DOHH2 (cell line): Measurements from ENCODE around the gene SRF.

ENCODE experiments used
- H3F3A ChIP-seq: fragments of 200-600 bp; sonication (generic), shearing (Covaris generic); 2 replicates; pipeline ENCODE4 v1.6.0; 2016; ENCODE audit warnings: antibody characterized with exemption, mild to moderate bottlenecking; ENCODE audit not compliant: control insufficient read depth, insufficient read depth
- H3K27ac ChIP-seq: fragments of 200-600 bp; sonication (generic); 2 replicates; pipeline ENCODE4 v1.5.1; 2014; ENCODE audit warnings: low read depth, mild to moderate bottlenecking, low read length, moderate library complexity
- H3K27me3 ChIP-seq: fragments of 200-600 bp; sonication (generic); 2 replicates; pipeline ENCODE4 v1.6.1; 2014; ENCODE audit warnings: mild to moderate bottlenecking, low read length, mixed read lengths; ENCODE audit not compliant: control insufficient read depth
- H3K36me3 ChIP-seq: fragments of 200-600 bp; sonication (generic); 2 replicates; pipeline ENCODE4 v1.6.1; 2014; ENCODE audit warnings: mild to moderate bottlenecking, low read length, moderate library complexity, mixed read lengths; ENCODE audit not compliant: control insufficient read depth
- H3K4me1 ChIP-seq: fragments of 200-600 bp; sonication (generic); 2 replicates; pipeline ENCODE4 v1.6.1; 2014; ENCODE audit warnings: mild to moderate bottlenecking, low read length, mixed read lengths; ENCODE audit not compliant: control insufficient read depth
- H3K4me2 ChIP-seq: fragments of 200-600 bp; sonication (generic); 2 replicates; pipeline ENCODE4 v1.6.0; 2014; ENCODE audit warnings: mild to moderate bottlenecking, low read length, moderate library complexity
- H3K4me3 ChIP-seq: fragments of 200-600 bp; sonication (generic); 2 replicates; pipeline ENCODE4 v1.5.1; 2014; ENCODE audit warnings: mild to moderate bottlenecking, low read length, mixed read lengths
- H3K79me2 ChIP-seq: fragments of 200-600 bp; sonication (generic); 2 replicates; pipeline ENCODE4 v1.6.1; 2014; ENCODE audit warnings: mild to moderate bottlenecking, low read length, mixed read lengths; ENCODE audit not compliant: control insufficient read depth
- H3K9me2 ChIP-seq: fragments of 200-600 bp; sonication (generic); replicated peaks from 2 replicates; pipeline ENCODE4 v1.6.1; 2014; ENCODE audit warnings: mild to moderate bottlenecking, low read length, mixed read lengths; ENCODE audit not compliant: control insufficient read depth
- H3K9me3 ChIP-seq: fragments of 200-600 bp; sonication (generic); 2 replicates; pipeline ENCODE4 v1.6.1; 2014; ENCODE audit warnings: antibody characterized with exemption, low read length, mixed read lengths; ENCODE audit not compliant: control insufficient read depth, insufficient read depth
- H4K20me1 ChIP-seq: fragments of 200-600 bp; sonication (generic); 2 replicates; pipeline ENCODE4 v1.6.0; 2014; ENCODE audit warnings: low read depth, mild to moderate bottlenecking, antibody characterized with exemption, low read length, moderate library complexity; ENCODE audit not compliant: control insufficient read depth, insufficient read depth
- EZH2phosphoT487 ChIP-seq: fragments of 200-600 bp; sonication (generic); IDR thresholded peaks from 2 replicates; pipeline ENCODE4 v1.6.1; 2017; ENCODE audit warnings: borderline replicate concordance, mild to moderate bottlenecking, antibody characterized with exemption, low read length, moderate library complexity, mixed read lengths
- TF ChIP-seq, protein P1 (sequence below): fragments of 200-600 bp; sonication (generic); IDR thresholded peaks from one replicate; pipeline ENCODE4 v1.5.1; 2014; ENCODE audit warnings: antibody characterized with exemption, mild to moderate bottlenecking, low read depth, low read length; ENCODE audit not compliant: poor library complexity, severe bottlenecking

The SRF gene

GRCh38 chr6:43200541-43200940 lies 29.5 kb downstream of the SRF start:
- H3K4me2 ChIP-seq, result no peak overlapping the region
- H3K79me2 ChIP-seq, result no peaks in the 10 kb centered on the region
- no peaks in the 10 kb centered on the region for H3K4me1 ChIP-seq
- TF ChIP-seq, protein P1, sequence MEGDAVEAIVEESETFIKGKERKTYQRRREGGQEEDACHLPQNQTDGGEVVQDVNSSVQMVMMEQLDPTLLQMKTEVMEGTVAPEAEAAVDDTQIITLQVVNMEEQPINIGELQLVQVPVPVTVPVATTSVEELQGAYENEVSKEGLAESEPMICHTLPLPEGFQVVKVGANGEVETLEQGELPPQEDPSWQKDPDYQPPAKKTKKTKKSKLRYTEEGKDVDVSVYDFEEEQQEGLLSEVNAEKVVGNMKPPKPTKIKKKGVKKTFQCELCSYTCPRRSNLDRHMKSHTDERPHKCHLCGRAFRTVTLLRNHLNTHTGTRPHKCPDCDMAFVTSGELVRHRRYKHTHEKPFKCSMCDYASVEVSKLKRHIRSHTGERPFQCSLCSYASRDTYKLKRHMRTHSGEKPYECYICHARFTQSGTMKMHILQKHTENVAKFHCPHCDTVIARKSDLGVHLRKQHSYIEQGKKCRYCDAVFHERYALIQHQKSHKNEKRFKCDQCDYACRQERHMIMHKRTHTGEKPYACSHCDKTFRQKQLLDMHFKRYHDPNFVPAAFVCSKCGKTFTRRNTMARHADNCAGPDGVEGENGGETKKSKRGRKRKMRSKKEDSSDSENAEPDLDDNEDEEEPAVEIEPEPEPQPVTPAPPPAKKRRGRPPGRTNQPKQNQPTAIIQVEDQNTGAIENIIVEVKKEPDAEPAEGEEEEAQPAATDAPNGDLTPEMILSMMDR, result no peak
- H3K27me3 ChIP-seq, result no peaks in the 10 kb centered on the region
- peaks cover 33% of the 10 kb centered on the region for H3K36me3 ChIP-seq
- no peaks in the 10 kb centered on the region for H3K9me2 ChIP-seq
- H4K20me1 ChIP-seq, result no peaks in the 10 kb centered on the region; the same call in 1 of the 2 replicates
- H3K27ac ChIP-seq, result no peak overlapping the region
- no peak overlapping the region for H3K4me3 ChIP-seq
- no peaks in the 10 kb centered on the region for H3F3A ChIP-seq
- H3K9me3 ChIP-seq, result no peaks in the 10 kb centered on the region

GRCh38 chr6:43202451-43202850 lies 31.4 kb downstream of the SRF start:
- Histone ChIP-seq H3K27ac (no peak overlapping the region), H3K36me3 (peaks cover 20% of the 10 kb centered on the region), H3K27me3 (no peaks in the 10 kb centered on the region), H3K4me1 (no peaks in the 10 kb centered on the region), H3K79me2 (no peaks in the 10 kb centered on the region), H3F3A (no peaks in the 10 kb centered on the region), H3K4me2 (no peak overlapping the region), H3K4me3 (no peak overlapping the region), H4K20me1 (no peaks in the 10 kb centered on the region; the same call in 1 of the 2 replicates), H3K9me2 (no peaks in the 10 kb centered on the region), H3K9me3 (no peaks in the 10 kb centered on the region)
- TF ChIP-seq EZH2phosphoT487, result no peak
- TF ChIP-seq, protein P1, result no peak

GRCh38 chr6:43203029-43203717 lies 32.1 kb downstream of the SRF start:
- H3K79me2 ChIP-seq, result no peaks in the 10 kb centered on the region
- no peaks in the 10 kb centered on the region for H3K4me1 ChIP-seq
- peaks cover 20% of the 10 kb centered on the region for H3K36me3 ChIP-seq
- no peaks in the 10 kb centered on the region for H3K27me3 ChIP-seq
- TF ChIP-seq, protein P1, result no peak
- no peak for TF ChIP-seq EZH2phosphoT487
- no peak overlapping the region for H3K27ac ChIP-seq
- H3K4me3 ChIP-seq, result no peak overlapping the region
- H3F3A ChIP-seq, result no peaks in the 10 kb centered on the region
- no peaks in the 10 kb centered on the region; the same call in 1 of the 2 replicates for H4K20me1 ChIP-seq
- H3K4me2 ChIP-seq, result no peak overlapping the region
- H3K9me3 ChIP-seq, result no peaks in the 10 kb centered on the region
- H3K9me2 ChIP-seq, result no peaks in the 10 kb centered on the region
